Esophagus (tissue), 2 donors: ENCODE measurements around the gene AGBL4. TPM values are rescaled to one million over a fixed set of nuclear protein-coding genes. Genes with fewer than 3 reads are reported as not detected.

Source experiments
- H3K27ac ChIP-seq, 2 donors: one replicate each; pipeline ENCODE4 v1.5.1; 2013; ENCODE audit warnings: low read depth in 2 of 2, mild to moderate bottlenecking in 2 of 2, inconsistent platforms in 1 of 2, low read length in 1 of 2, moderate library complexity in 1 of 2
- H3K27me3 ChIP-seq, 2 donors: one replicate each; pipeline ENCODE4 v1.6.1; 2013; ENCODE audit warnings: low read length in 2 of 2, control low read depth in 1 of 2, mild to moderate bottlenecking in 1 of 2; ENCODE audit not compliant: insufficient read depth in 2 of 2, control insufficient read depth in 1 of 2
- H3K36me3 ChIP-seq, 2 donors: one replicate each; pipeline ENCODE4 v1.6.1; 2013; ENCODE audit warnings: low read length in 1 of 2; ENCODE audit not compliant: control insufficient read depth in 2 of 2, insufficient read depth in 2 of 2
- H3K4me1 ChIP-seq, 2 donors: one replicate each; pipeline ENCODE4 v1.6.1; 2013; ENCODE audit warnings: low read length in 1 of 2; ENCODE audit not compliant: control insufficient read depth in 2 of 2, insufficient read depth in 2 of 2
- H3K4me3 ChIP-seq, 2 donors: one replicate each; pipeline ENCODE4 v1.5.1; 2013; ENCODE audit warnings: low read length in 2 of 2, mild to moderate bottlenecking in 2 of 2, low read depth in 1 of 2, moderate library complexity in 1 of 2
- H3K9me3 ChIP-seq, 2 donors: one replicate each; pipeline ENCODE4 v1.6.1; 2013; ENCODE audit warnings: mild to moderate bottlenecking in 2 of 2, low read depth in 1 of 2, low read length in 1 of 2, moderate library complexity in 1 of 2; ENCODE audit not compliant: control insufficient read depth in 2 of 2, insufficient read depth in 1 of 2
- WGBS, 2 donors: extraction: QIAGEN DNeasy Blood & Tissue Kit; methylation state at CpG; one replicate each; pipeline ENCODE4 v1.1.7; 2013; 5-methylcytosine and 5-hydroxymethylcytosine counted together
- polyA plus RNA-seq, 2 donors: library from polyadenylated mRNA; stranded (reverse); fragments of 200-250 nt; gene quantifications; one replicate each; pipeline ENCODE4 v1.2.3, GENCODE V29; 2013
- donor health status: healthy with polysubstance abuse.
- donor health status: Bipolar disorder and iron deficiency.

The AGBL4 gene
- polyA plus RNA-seq, 2 donors = 0.02 TPM; not detected in 1

GRCh38 chr1:48841966-48842365 is 1181.8 kb downstream of the AGBL4 start:
- Histone ChIP-seq H3K27me3 (peaks cover 0 to 3% of the 10 kb centered on the region in 2 donors), H3K4me1 (no peaks in the 10 kb centered on the region), H3K27ac (no peak overlapping the region), H3K9me3 (no peaks in the 10 kb centered on the region), H3K36me3 (no peaks in the 10 kb centered on the region), H3K4me3 (no peak overlapping the region)
- 47% methylated on average over 2 of the region's 2 CpGs for WGBS, 2 donors

GRCh38 chr1:48841461-48841860 is 1182.3 kb downstream of the AGBL4 start:
- Histone ChIP-seq H3K27ac (no peak overlapping the region), H3K27me3 (peaks cover 0 to 3% of the 10 kb centered on the region in 2 donors)
- 78 to 84% methylated on average over 3 of the region's 3 CpGs for WGBS, 2 donors

GRCh38 chr1:48831120-48831978 is 1192.4 kb downstream of the AGBL4 start:
- H3K4me1 ChIP-seq = no peaks in the 10 kb centered on the region
- H3K9me3 ChIP-seq = no peaks in the 10 kb centered on the region
- no peaks in the 10 kb centered on the region for H3K36me3 ChIP-seq
- H3K4me3 ChIP-seq = no peak overlapping the region
- H3K27ac ChIP-seq = no peak overlapping the region
- no peaks in the 10 kb centered on the region for H3K27me3 ChIP-seq
- WGBS, 2 donors = 44 to 61% methylated on average over 4 of the region's 4 CpGs

More at GRCh38 chr1:48841461-48841860, 1182.3 kb downstream of the AGBL4 start:
- Histone ChIP-seq H3K36me3 (no peaks in the 10 kb centered on the region), H3K4me1 (no peaks in the 10 kb centered on the region), H3K9me3 (no peaks in the 10 kb centered on the region), H3K4me3 (no peak overlapping the region)

GRCh38 chr1:48830715-48831114 is 1193.0 kb downstream of the AGBL4 start:
- WGBS, 2 donors = 49 to 62% methylated on average over 2 of the region's 2 CpGs
- Histone ChIP-seq H3K36me3 (no peaks in the 10 kb centered on the region), H3K4me1 (no peaks in the 10 kb centered on the region), H3K9me3 (no peaks in the 10 kb centered on the region), H3K27me3 (peaks cover 0 to 1% of the 10 kb centered on the region in 2 donors), H3K27ac (no peak overlapping the region), H3K4me3 (no peak overlapping the region)

- H3K9me3 ChIP-seq = no peaks in the 10 kb centered on the region
- no peaks in the 10 kb centered on the region for H3K36me3 ChIP-seq
- no peak overlapping the region for H3K27ac ChIP-seq
- H3K4me3 ChIP-seq = no peak overlapping the region
- peaks cover 0 to 6% of the 10 kb centered on the region in 2 donors for H3K27me3 ChIP-seq
- no peaks in the 10 kb centered on the region for H3K4me1 ChIP-seq
These were observed 1194.3 kb downstream of the AGBL4 start for GRCh38 chr1:48829446-48829845.

- Histone ChIP-seq H3K4me1 (no peaks in the 10 kb centered on the region), H3K27me3 (peaks cover 0 to 6% of the 10 kb centered on the region in 2 donors), H3K36me3 (no peaks in the 10 kb centered on the region), H3K27ac (no peak overlapping the region), H3K4me3 (no peak overlapping the region), H3K9me3 (no peaks in the 10 kb centered on the region)
These were observed 1200.6 kb downstream of the AGBL4 start for GRCh38 chr1:48823168-48823567.

- Histone ChIP-seq H3K4me3 (no peak overlapping the region), H3K27ac (no peak overlapping the region), H3K27me3 (peaks cover 0 to 2% of the 10 kb centered on the region in 2 donors), H3K9me3 (no peaks in the 10 kb centered on the region), H3K36me3 (no peaks in the 10 kb centered on the region), H3K4me1 (no peaks in the 10 kb centered on the region)
- WGBS, 2 donors = 88 to 96% methylated on average over 3 of the region's 3 CpGs
These were observed 1203.3 kb downstream of the AGBL4 start for GRCh38 chr1:48820491-48820890.

GRCh38 chr1:48817505-48818114 is 1206.1 kb downstream of the AGBL4 start:
- Histone ChIP-seq H3K36me3 (no peaks in the 10 kb centered on the region), H3K27me3 (no peaks in the 10 kb centered on the region), H3K9me3 (no peaks in the 10 kb centered on the region), H3K4me3 (no peak overlapping the region), H3K4me1 (no peaks in the 10 kb centered on the region), H3K27ac (no peak overlapping the region)
- 64 to 70% methylated on average over 4 of the region's 4 CpGs for WGBS, 2 donors

- Histone ChIP-seq H3K4me1 (peaks cover 0 to 2% of the 10 kb centered on the region in 2 donors), H3K9me3 (no peaks in the 10 kb centered on the region), H3K36me3 (no peaks in the 10 kb centered on the region), H3K4me3 (no peak overlapping the region), H3K27me3 (no peaks in the 10 kb centered on the region), H3K27ac (no peak overlapping the region)
- WGBS, 2 donors = 53 to 65% methylated on average over 4 of the region's 4 CpGs
These were observed 1213.0 kb downstream of the AGBL4 start for GRCh38 chr1:48810740-48811139.

GRCh38 chr1:48808496-48808895 is 1215.3 kb downstream of the AGBL4 start:
- Histone ChIP-seq H3K9me3 (no peaks in the 10 kb centered on the region), H3K27me3 (no peaks in the 10 kb centered on the region), H3K27ac (no peak overlapping the region), H3K4me1 (peaks cover 0 to 2% of the 10 kb centered on the region in 2 donors), H3K36me3 (no peaks in the 10 kb centered on the region), H3K4me3 (no peak overlapping the region)
- 48 to 58% methylated on average over 3 of the region's 3 CpGs for WGBS, 2 donors
